ENCODE measurements around the gene DDAH1.

DNA sequence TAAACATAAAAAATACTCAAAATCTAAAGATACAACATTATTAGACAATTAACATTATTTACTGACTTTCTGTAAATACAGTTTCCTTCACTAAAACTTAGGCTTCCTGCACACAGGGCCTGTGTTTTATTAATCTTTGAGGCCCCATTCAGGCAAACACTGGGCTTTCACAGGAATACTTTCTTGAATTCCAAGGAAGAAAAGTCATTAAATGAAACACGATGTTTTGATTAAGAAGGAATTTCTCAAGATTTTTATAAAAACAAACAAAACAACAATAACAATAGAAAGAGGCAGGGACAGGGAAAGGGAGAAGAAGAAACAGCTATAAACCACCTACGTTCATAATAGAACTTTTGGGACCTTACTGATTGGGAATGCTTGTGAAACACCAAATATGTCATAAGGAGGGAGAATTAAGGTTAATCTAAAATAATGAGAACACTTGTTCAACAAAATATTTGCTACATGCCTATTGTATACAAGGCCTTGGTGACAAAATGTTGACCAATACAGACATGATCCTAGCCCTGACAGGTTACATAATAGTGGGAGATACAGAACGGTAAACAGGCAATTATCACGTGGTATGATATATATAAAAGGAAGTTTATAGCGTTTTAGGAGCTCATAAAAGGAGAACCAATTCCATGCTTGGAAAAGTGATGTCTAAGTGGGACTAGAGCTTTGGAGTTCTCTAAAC, 3.6 kb downstream of the DDAH1 start:
- no peak for TF ChIP-seq TEAD4 (CRISPR knock-in tag; IDR thresholded peaks at IDR 0.05)
- TF ChIP-seq, protein P1, sequence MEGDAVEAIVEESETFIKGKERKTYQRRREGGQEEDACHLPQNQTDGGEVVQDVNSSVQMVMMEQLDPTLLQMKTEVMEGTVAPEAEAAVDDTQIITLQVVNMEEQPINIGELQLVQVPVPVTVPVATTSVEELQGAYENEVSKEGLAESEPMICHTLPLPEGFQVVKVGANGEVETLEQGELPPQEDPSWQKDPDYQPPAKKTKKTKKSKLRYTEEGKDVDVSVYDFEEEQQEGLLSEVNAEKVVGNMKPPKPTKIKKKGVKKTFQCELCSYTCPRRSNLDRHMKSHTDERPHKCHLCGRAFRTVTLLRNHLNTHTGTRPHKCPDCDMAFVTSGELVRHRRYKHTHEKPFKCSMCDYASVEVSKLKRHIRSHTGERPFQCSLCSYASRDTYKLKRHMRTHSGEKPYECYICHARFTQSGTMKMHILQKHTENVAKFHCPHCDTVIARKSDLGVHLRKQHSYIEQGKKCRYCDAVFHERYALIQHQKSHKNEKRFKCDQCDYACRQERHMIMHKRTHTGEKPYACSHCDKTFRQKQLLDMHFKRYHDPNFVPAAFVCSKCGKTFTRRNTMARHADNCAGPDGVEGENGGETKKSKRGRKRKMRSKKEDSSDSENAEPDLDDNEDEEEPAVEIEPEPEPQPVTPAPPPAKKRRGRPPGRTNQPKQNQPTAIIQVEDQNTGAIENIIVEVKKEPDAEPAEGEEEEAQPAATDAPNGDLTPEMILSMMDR (IDR thresholded peaks at IDR 0.05) = no peak

Data from WTC11 (cell line).